ENCODE measurements around the gene LAMB2. TPM values are rescaled to one million over a fixed set of nuclear protein-coding genes. Genes with fewer than 3 reads are reported as not detected.

Gene LAMB2
- total and polyA plus RNA-seq, 4 donors, result 153 to 616 (median 311) TPM

GRCh38 chr3:49081429-49081828 is 51.4 kb downstream of the LAMB2 start:
- no peaks in the 10 kb centered on the region for H3K27me3 ChIP-seq (ENCODE audit: control insufficient read depth in 3 of 3, insufficient read depth in 3 of 3, low read length in 2 of 3)

GRCh38 chr3:49079270-49079669 is 53.6 kb downstream of the LAMB2 start:
- ATAC-seq (ENCODE audit: insufficient read depth, low FRiP score), result no peak
- peaks cover 12 to 19% (median 16%) of the 10 kb centered on the region in 4 donors for H3K36me3 ChIP-seq (ENCODE audit: control insufficient read depth in 4 of 4, insufficient read depth in 4 of 4, low read length in 4 of 4)
- WGBS, 2 donors, result 96% methylated on average over 2 of the region's 2 CpGs
- no peak overlapping the region for H3K4me3 ChIP-seq
- H3K27ac ChIP-seq (ENCODE audit: low read depth in 1 of 2, low read length in 1 of 2), result no peak overlapping the region
- H3K4me1 ChIP-seq (ENCODE audit: control insufficient read depth in 5 of 5, insufficient read depth in 5 of 5, low read length in 5 of 5), result peaks cover 0 to 3% (median 0%) of the 10 kb centered on the region in 5 donors
- H3K27me3 ChIP-seq (ENCODE audit: control insufficient read depth in 3 of 3, insufficient read depth in 3 of 3, low read length in 2 of 3), result no peaks in the 10 kb centered on the region
- TF ChIP-seq CTCF (IDR thresholded peaks at IDR 0.05; ENCODE audit: control extremely low read depth, extremely low read depth), result no peak
- DNase-seq, result no peak
- H3K9me3 ChIP-seq (ENCODE audit: control insufficient read depth in 4 of 4, insufficient read depth in 3 of 4, low read length in 3 of 4), result no peaks in the 10 kb centered on the region
- no peak overlapping the region for H3K9ac ChIP-seq (ENCODE audit: insufficient read depth in 1 of 2, low read length in 2 of 2)

More at GRCh38 chr3:49081429-49081828, 51.4 kb downstream of the LAMB2 start:
- no peak overlapping the region for H3K9ac ChIP-seq (ENCODE audit: insufficient read depth in 1 of 2, low read length in 2 of 2)
- peaks cover 3 to 13% (median 8%) of the 10 kb centered on the region in 4 donors for H3K36me3 ChIP-seq (ENCODE audit: control insufficient read depth in 4 of 4, insufficient read depth in 4 of 4, low read length in 4 of 4)
- peaks cover 0 to 3% (median 0%) of the 10 kb centered on the region in 5 donors for H3K4me1 ChIP-seq (ENCODE audit: control insufficient read depth in 5 of 5, insufficient read depth in 5 of 5, low read length in 5 of 5)
- no peak for TF ChIP-seq CTCF (IDR thresholded peaks at IDR 0.05; ENCODE audit: control extremely low read depth, extremely low read depth)
- no peak overlapping the region for H3K4me3 ChIP-seq
- DNase-seq (no peak), ATAC-seq (ENCODE audit: insufficient read depth, low FRiP score) (no peak)
- WGBS, 2 donors, result 96 to 97% methylated on average over 8 of the region's 8 CpGs
- no peaks in the 10 kb centered on the region for H3K9me3 ChIP-seq (ENCODE audit: control insufficient read depth in 4 of 4, insufficient read depth in 3 of 4, low read length in 3 of 4)
- no peak overlapping the region for H3K27ac ChIP-seq (ENCODE audit: low read depth in 1 of 2, low read length in 1 of 2)

GRCh38 chr3:49076646-49077045 is 56.2 kb downstream of the LAMB2 start:
- no peak for ATAC-seq (ENCODE audit: insufficient read depth, low FRiP score)
- Histone ChIP-seq H3K4me3 (no peak overlapping the region), H3K27me3 (ENCODE audit: control insufficient read depth in 3 of 3, insufficient read depth in 3 of 3, low read length in 2 of 3) (no peaks in the 10 kb centered on the region), H3K36me3 (ENCODE audit: control insufficient read depth in 4 of 4, insufficient read depth in 4 of 4, low read length in 4 of 4) (peaks cover 21 to 35% (median 28%) of the 10 kb centered on the region in 4 donors), H3K9me3 (ENCODE audit: control insufficient read depth in 4 of 4, insufficient read depth in 3 of 4, low read length in 3 of 4) (no peaks in the 10 kb centered on the region), H3K4me1 (ENCODE audit: control insufficient read depth in 5 of 5, insufficient read depth in 5 of 5, low read length in 5 of 5) (no peaks in the 10 kb centered on the region), H3K9ac (ENCODE audit: insufficient read depth in 1 of 2, low read length in 2 of 2) (no peak overlapping the region), H3K27ac (ENCODE audit: low read depth in 1 of 2, low read length in 1 of 2) (no peak overlapping the region)
- no peak for TF ChIP-seq CTCF (IDR thresholded peaks at IDR 0.05; ENCODE audit: control extremely low read depth, extremely low read depth)
- WGBS, 2 donors, result 92 to 94% methylated on average over 4 of the region's 4 CpGs
- DNase-seq, result no peak

DNA sequence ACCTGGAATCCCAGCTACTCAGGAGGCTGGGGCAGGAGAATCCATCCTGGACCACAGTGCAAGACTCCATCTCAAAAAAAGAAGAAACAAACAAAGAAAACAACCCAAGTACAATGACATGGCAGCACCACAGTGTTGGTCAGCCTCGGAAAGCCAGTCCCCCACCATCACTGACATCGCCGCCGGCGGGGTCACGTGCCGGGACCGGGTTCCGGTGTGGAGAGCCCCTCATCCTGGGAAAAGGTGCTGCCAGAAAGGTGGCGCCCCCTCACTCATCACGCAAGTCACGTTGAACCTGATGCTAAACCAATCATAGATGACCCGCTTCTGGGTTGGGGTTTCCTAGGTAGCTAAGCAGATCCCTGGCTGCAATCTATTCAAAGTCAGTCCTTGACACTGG is 56.7 kb downstream of the LAMB2 start:
- Histone ChIP-seq H3K4me1 (ENCODE audit: control insufficient read depth in 5 of 5, insufficient read depth in 5 of 5, low read length in 5 of 5) (no peaks in the 10 kb centered on the region), H3K36me3 (ENCODE audit: control insufficient read depth in 4 of 4, insufficient read depth in 4 of 4, low read length in 4 of 4) (peaks cover 26 to 39% (median 32%) of the 10 kb centered on the region in 4 donors), H3K27me3 (ENCODE audit: control insufficient read depth in 3 of 3, insufficient read depth in 3 of 3, low read length in 2 of 3) (no peaks in the 10 kb centered on the region), H3K9me3 (ENCODE audit: control insufficient read depth in 4 of 4, insufficient read depth in 3 of 4, low read length in 3 of 4) (no peaks in the 10 kb centered on the region), H3K4me3 (no peak overlapping the region), H3K9ac (ENCODE audit: insufficient read depth in 1 of 2, low read length in 2 of 2) (no peak overlapping the region), H3K27ac (ENCODE audit: low read depth in 1 of 2, low read length in 1 of 2) (no peak overlapping the region)
- TF ChIP-seq CTCF (IDR thresholded peaks at IDR 0.05; ENCODE audit: control extremely low read depth, extremely low read depth), result no peak
- ATAC-seq (ENCODE audit: insufficient read depth, low FRiP score), result no peak
- no peak for DNase-seq
- WGBS, 2 donors, result 91 to 97% methylated on average over 13 of the region's 13 CpGs
